Measurements from ENCODE around the gene CFAP77. TPM values are rescaled to one million over a fixed set of nuclear protein-coding genes. Genes with fewer than 3 reads are reported as not detected.

CFAP77 gene
- total RNA-seq, 1 experiment from 2014 or later = not detected

DNA sequence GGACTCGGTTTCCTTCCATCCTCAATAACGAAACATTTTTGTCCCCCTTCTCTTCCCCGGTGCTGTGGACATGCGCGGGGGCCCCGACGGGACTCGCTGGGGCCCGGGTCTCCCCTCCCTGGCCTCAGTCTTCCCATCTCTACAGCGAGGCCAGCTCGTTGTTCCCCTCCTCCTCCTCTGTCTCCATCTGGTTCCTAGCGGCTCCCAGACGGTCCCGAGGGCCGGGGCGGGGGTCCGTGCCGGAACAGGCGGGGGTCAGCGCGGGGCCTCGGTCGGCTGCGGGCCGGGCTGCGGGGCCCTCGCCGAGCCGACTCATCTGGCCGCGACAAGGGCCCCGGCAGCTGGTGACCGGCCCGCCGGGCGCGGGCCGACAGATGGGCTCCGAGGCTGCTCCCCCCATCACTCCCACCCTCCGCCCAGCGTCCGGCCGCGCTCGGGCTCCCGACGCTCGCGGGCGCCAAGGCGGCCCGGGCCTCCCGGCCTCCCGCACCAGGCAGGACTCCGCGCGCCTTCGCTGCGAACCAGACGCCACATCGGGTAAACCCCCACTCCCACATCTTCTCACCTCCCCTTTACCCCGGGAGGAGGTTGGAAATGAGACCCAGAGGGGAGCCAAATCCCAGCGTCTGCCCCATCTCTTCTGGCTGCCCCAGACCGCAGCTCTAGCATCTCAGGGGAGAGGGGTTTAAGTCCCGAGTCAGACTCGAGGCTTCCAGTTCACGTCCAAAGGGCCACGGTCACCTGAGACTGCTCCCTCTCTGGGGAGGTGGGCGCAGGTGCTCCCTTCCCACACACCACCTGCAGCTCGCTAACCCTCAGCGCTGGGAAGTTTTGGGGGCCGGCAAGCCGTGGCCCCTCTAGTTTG lies 180.5 kb downstream of the CFAP77 start:
- in situ Hi-C loops (cut with HindIII; ENCODE audit: low pct_unique_long_range_greater_than_20kb, low sequenced_read_pairs) = no loop called here
- DNase-seq (ENCODE audit: low read depth, low spot score) = no peak

DNA sequence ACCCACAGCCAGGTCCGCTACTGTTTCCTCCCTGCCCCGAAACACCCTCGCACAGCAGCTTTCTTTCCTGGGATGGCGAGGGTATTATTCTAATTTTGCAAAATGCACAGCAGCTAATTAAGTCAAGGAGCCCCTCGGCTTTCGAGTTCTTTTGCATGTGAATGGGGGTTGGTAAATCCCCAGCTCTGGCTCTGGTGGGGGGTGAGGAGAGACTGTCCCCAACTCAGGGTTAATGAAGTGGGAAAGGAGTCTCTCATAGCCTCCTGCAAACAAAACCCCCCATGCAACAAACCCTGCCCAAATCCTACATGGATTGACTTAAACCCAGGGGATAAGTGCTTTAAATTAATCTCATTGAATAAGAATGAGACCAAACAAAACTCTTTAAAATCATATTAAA lies 181.2 kb downstream of the CFAP77 start:
- DNase-seq (ENCODE audit: low read depth, low spot score) = no peak
- in situ Hi-C loops (cut with HindIII; ENCODE audit: low pct_unique_long_range_greater_than_20kb, low sequenced_read_pairs) = no loop called here

DNA sequence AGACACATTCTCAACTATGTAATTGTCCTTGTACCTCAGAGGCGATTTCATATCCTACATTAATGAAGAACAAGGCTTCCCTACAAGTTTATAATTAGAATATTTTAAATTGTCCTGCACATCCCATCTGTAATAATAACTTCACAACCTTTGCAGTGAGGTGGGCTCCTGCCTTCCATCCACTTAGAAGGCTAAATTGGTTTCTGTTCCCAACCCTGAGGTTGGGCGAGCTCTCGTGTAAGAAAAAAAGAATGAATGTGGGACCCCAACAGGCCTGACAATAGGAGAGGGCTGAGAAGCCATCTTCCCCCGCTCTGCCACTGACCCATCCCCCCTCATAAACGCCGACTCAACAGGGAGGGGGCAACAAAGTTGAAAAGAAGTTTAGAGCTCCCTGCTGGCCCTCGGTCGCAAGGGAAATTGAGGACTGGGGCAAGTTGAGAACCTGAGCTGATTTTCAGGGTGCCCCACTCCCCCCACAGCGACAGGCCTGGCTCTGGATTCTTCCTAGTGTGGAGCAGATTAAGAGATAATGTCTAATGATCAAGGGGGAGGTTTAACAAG lies 181.8 kb downstream of the CFAP77 start:
- in situ Hi-C loops (cut with HindIII; ENCODE audit: low pct_unique_long_range_greater_than_20kb, low sequenced_read_pairs) = no loop called here
- DNase-seq (ENCODE audit: low read depth, low spot score) = no peak

DNA sequence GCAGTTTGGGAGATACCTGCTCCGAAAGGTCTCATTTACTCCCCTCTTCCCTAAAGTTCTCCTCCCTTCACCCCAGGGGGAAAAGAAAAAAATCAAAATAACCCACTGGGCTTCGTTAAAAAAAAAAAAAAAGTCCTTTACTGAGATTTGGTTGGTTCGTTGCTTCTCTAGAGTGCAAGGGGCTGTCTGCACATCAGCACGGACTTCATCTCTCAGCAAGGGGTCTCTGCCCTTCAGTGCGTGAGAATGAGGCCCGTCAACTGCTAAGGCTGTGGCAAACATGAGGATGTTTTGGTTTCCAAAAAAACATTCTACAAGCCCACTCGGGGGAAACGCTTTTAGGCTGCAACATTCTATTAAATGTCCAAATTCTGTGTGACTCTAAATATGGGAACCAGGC lies 182.4 kb downstream of the CFAP77 start:
- in situ Hi-C loops (cut with HindIII; ENCODE audit: low pct_unique_long_range_greater_than_20kb, low sequenced_read_pairs) = no loop called here
- DNase-seq (ENCODE audit: low read depth, low spot score) = no peak

DNA sequence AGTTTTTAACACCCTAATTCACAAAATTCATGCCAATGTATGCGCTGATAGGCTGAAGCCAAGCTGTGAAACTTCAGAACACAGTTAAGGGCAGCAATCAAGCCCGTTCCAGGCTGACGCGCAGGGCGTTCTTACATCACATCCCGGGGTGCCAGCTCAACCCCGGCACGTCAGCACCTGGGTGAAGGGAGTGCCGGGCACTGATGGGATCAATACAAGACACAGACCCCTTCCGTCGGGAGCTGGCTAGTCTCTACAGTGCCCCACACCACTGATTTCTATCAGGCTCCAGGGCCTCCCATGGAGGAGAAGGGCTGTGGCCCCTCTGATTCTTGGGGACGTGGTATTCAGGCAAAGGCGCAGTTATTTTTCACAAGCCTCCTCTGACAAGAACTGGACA lies 184.4 kb downstream of the CFAP77 start:
- in situ Hi-C loops (cut with HindIII; ENCODE audit: low pct_unique_long_range_greater_than_20kb, low sequenced_read_pairs) = no loop called here
- no peak for DNase-seq (ENCODE audit: low read depth, low spot score)

DNA sequence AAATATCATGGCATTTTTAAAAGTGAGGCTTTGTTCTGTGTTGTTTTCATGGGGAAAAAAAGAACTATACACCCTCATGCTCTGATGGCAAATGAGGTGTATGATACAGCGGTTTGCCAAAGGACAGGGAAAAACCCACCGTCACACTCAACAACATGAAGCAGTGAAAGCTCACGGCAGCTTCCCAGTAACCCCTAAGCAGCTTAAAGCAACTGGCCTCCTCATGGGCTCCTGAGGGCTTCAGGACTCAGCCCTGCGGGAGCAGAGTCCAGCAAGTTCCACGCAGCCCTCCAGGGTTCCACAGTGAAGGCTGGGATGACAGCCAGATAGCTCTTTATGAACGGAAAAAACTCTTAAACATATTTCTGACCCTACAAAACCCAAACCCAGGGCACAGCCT lies 185.3 kb downstream of the CFAP77 start:
- in situ Hi-C loops (cut with HindIII; ENCODE audit: low pct_unique_long_range_greater_than_20kb, low sequenced_read_pairs) = no loop called here
- DNase-seq (ENCODE audit: low read depth, low spot score) = no peak

DNA sequence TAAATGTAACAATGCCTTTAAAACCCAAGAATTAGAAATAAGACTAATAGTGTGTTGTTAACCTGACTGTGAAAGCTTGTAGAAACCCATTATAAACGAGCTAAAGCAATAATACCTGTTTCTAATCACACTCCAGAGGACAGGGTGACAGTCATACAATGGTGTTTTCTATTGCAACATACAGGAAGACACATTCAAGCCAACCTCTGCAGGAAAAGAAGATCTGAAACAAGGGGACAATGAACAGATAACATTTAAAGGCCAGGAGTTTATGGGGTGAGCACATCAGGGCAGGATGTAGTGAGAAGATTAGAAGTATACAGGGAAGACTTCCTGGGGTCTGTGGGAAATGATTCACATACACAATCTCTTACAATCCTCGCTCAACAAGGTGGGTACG lies 186.2 kb downstream of the CFAP77 start:
- in situ Hi-C loops (cut with HindIII; ENCODE audit: low pct_unique_long_range_greater_than_20kb, low sequenced_read_pairs) = no loop called here
- DNase-seq (ENCODE audit: low read depth, low spot score) = no peak

DNA sequence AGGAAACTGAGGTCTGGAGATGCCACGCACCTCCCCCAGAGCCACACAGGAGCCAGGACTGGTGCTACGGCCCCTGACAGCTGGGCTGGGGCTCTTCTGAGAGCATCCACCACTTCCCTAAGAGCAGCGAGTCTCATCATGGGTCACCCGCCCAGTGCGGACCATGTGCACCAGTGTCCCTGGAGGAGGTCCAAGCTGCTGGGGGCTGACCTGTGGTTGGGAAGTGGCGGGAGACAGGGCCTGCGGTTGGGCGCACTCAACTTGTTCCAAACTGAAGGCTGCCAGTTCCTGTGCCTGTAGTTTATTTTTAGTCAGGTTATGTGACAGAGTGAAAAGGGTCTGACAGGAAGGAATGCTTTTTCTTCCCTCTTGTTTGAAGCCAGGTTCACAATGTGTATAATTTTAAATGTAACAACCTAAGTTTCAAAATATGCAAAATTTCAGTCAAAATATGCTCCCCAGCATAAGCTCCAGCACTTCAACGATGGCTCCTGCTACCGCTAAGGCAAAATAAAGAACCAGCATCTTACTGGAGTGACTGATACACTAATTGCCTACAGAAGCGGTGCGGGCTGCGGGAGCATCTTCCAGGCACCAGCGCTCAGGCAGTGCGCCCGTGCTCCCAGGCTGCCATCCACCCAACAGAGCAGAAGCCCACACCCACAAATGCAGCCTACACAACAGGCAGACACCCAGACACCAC lies 187.2 kb downstream of the CFAP77 start:
- no peak for DNase-seq (ENCODE audit: low read depth, low spot score)
- in situ Hi-C loops (cut with HindIII; ENCODE audit: low pct_unique_long_range_greater_than_20kb, low sequenced_read_pairs) = no loop called here

DNA sequence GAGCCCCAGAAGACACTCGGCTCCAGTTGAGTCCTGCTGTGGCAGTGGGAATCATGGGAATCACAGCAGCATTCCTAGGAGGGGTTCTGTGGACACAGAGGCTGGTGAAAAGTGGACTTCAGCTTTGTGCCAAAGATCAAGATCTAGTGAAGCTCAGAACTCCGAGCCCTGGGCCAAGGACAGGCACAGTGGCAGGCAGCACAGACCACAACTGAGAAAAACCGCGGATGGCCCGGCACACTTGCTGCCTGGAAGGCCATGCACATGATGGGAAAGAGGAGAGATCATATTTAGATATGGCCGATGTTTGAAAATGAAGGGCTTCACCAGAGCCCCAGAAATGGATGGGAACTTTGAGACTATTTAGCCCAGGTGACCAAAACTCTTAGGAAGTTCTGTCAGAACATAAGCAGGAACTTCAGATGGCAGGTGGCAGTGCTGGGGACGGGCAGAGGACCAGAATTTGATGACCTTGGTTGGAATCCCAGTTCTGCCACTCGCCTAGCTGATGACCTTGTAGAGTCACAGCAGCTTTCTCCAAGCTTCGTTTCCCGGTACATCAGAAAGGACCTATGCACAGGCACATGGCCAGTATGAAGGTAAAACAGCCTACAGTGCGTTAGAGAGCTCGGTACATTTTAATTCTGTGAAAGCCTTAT lies 190.4 kb downstream of the CFAP77 start:
- DNase-seq (ENCODE audit: low read depth, low spot score) = no peak
- in situ Hi-C loops (cut with HindIII; ENCODE audit: low pct_unique_long_range_greater_than_20kb, low sequenced_read_pairs) = no loop called here

DNA sequence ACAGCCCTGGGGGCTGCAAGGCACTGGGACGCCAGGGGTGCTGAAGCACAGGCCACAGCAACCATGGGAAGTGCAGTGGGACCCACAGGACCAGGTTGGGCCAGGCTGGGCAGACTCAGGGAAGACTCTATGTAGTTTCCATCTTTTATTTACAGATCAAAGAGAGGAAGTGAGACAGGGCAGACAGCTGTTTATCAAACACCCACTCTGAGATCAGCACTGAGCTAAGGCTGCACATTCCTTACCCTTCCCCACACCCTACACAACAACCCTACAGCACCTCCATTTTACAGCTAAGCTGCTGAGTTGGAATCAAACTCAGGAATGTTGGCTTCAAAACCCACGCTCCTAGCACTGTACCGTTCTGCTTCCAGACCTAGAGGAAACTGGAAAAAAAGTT lies 192.2 kb downstream of the CFAP77 start:
- in situ Hi-C loops (cut with HindIII; ENCODE audit: low pct_unique_long_range_greater_than_20kb, low sequenced_read_pairs) = no loop called here
- DNase-seq (ENCODE audit: low read depth, low spot score) = no peak

DNA sequence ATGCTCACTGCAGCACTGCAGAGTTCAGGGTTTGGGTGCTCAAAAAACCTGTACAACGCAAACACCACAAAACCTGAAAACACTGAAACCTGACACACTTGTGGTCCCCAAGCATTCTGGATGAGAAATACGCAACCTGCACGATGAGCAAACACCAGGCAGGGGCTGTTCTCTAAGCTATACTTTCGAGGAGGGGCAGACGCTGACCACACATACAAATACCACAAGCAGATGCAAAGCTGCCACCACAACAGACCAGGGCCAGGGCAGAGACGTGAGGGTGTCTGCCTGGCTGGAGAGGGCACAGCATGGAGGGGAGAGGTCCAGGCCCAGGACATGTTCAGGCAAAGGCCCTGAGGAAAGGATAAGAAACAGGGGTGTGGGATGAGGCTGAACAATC lies 195.4 kb downstream of the CFAP77 start:
- no peak for DNase-seq (ENCODE audit: low read depth, low spot score)
- in situ Hi-C loops (cut with HindIII; ENCODE audit: low pct_unique_long_range_greater_than_20kb, low sequenced_read_pairs) = no loop called here

DNA sequence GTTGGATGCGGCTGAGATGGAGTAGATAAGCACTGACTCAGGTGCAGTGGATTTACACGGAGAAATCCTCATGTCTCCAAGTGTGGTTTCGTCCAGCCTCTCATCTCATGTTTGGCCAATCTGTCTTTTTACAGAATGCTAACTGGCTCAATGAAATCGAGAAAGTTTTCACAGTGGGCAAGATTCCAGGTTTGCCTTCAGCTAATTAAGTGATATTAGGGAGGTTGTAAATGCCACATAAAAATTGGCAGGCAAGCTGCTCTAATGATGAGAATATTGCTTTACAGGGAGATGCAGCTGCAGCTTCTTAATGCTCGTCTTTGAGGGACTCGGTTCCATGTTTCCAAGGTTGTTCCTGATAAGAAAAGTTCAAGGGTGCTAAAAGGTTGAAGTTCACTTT lies 196.1 kb downstream of the CFAP77 start:
- no peak for DNase-seq (ENCODE audit: low read depth, low spot score)

DNA sequence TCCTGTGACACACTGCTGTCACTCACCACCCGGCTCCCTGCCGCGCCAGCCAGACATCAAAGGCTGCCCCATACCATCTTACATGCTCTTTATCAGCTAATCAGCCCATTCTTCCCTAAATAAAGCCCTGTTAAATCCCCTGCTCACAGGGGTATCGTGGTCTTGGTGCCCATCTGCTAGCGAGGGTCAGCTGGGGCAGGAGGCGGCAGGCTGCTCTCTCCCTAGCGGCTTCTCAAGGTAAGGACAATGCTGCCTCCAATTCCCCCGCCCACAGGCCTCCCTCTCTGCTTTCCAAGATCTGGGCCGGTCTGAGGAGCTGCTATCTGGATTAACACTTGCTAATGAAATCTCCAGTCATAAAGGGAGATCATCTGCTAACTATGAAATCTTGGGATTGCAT lies 199.2 kb downstream of the CFAP77 start:
- in situ Hi-C loops (cut with HindIII; ENCODE audit: low pct_unique_long_range_greater_than_20kb, low sequenced_read_pairs) = no loop called here
- no peak for DNase-seq (ENCODE audit: low read depth, low spot score)

More for the DNA sequence above, 196.1 kb downstream of the CFAP77 start:
- in situ Hi-C loops (cut with HindIII; ENCODE audit: low pct_unique_long_range_greater_than_20kb, low sequenced_read_pairs) = no loop called here

DNA sequence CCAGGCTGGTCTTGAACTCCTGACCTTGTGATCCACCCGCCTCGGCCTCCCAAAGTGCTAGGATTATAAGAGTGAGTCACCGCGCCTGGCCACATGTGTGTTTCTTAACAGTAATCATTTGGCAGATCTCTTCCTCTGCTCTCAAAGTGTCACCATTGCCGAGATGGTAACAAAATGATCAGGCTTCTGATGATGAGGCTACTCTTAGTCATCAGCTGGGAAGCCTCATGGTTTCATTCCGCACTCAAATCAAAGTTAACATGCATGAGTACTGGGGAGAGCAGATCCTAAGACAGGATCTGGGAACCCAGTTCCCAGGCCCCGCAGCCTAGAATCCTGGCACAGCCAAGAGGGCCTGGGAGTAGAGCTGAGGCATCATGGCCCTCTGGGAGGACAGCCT lies 199.8 kb downstream of the CFAP77 start:
- in situ Hi-C loops (cut with HindIII; ENCODE audit: low pct_unique_long_range_greater_than_20kb, low sequenced_read_pairs) = no loop called here
- DNase-seq (ENCODE audit: low read depth, low spot score) = no peak

DNA sequence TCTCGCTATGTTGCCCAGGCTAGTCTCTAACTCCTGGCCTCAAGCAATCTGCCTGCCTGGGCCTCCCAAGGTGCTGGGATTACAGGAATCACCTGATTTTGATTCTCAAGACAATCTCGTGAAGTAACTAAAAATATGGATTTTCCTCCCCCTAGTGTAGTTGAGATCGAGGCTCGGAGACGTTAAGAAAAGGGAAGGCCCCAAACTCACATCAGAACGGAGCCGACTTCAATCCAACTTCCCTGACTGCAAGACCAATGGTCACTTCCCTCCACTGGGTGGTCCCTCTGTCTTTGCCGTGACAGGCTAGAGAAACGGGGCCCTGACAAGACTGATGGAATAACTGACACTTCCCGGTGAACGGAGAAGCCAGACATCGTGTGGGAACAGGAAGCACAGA lies 200.7 kb downstream of the CFAP77 start:
- in situ Hi-C loops (cut with HindIII; ENCODE audit: low pct_unique_long_range_greater_than_20kb, low sequenced_read_pairs) = no loop called here

DNA sequence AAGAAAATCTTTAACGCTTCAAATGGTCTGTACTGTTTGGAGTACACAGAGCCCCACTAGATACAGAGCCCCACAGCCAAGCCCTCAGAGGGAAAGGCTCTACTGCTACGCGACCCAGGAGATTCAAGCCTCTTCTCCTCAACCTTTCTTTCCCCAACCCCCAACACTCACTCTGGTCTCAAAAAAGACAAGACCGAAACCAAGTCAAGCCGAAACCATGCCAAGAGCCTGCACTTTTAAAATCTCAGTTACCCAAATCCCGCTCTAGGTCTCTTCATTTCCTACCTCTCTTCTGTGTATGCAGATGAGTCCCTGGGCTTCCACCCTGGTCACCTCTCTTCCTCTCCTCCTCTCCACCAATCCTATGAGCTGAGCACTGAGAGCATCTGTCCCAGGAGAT lies 204.3 kb downstream of the CFAP77 start:
- in situ Hi-C loops (cut with HindIII; ENCODE audit: low pct_unique_long_range_greater_than_20kb, low sequenced_read_pairs) = no loop called here
- DNase-seq (ENCODE audit: low read depth, low spot score) = no peak

More for the DNA sequence above, 200.7 kb downstream of the CFAP77 start:
- DNase-seq (ENCODE audit: low read depth, low spot score) = no peak

DNA sequence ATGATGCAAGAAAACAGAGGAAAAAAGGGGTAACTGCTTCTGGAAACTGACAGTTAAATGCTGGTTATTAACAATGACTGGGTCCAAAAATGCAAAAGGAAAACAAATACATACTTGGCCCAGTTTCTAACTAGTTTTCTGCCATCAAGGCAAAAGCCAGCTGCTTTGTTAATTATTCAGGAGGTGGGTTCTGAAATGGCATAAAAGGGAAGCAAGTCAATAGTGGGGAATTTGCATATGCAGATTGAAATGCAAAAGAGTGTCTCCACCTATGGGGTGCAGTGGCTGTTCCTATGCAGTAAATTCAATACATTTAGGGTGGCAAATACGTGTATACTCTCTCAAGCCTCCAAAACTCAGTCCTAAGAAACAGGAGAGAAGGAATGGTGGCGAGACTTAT lies 205.8 kb downstream of the CFAP77 start:
- in situ Hi-C loops (cut with HindIII; ENCODE audit: low pct_unique_long_range_greater_than_20kb, low sequenced_read_pairs) = no loop called here
- DNase-seq (ENCODE audit: low read depth, low spot score) = no peak

DNA sequence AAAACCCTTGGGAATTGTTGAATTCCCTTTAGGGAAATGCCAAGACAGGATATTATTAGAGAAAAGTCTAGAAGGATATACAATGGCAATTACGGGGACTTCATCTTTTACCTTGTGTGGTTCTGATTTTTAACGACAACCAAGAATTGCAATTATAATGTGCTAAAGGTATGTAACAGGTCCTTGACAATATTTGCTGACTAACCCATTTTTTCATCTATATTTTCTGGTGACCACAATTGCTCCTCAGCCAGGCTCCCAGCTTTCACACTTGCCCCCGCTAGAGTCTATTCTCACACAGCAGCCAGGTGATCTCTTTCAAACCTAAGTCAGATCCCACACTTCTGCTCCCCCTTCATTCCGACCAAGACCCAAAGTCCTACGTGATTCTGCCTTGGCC lies 206.7 kb downstream of the CFAP77 start:
- no peak for DNase-seq (ENCODE audit: low read depth, low spot score)
- in situ Hi-C loops (cut with HindIII; ENCODE audit: low pct_unique_long_range_greater_than_20kb, low sequenced_read_pairs) = no loop called here
